NCI-H1092 (cell line): ENCODE measurements around the gene CYGB.
"Not testable (repeated sequence)": the region's sequence is repeated elsewhere in the genome, so short reads cannot be mapped to it uniquely, and the experiment has no call there.

Experiments
- DNase-seq: peaks from one replicate; lab custom pipeline; 2025; lab: John Stamatoyannopoulos, UW

Gene CYGB

GRCh38 chr17:76523084-76524037 lies 14.1 kb downstream of the CYGB start:
- no peak for DNase-seq

GRCh38 chr17:76521683-76522082 lies 15.8 kb downstream of the CYGB start:
- DNase-seq: not testable (repeated sequence)

- DNase-seq: no peak
Measured at GRCh38 chr17:76521262-76521661, 16.2 kb downstream of the CYGB start.

GRCh38 chr17:76519048-76519966 lies 18.2 kb downstream of the CYGB start:
- DNase-seq: peak; percentile 59

- DNase-seq: no peak
Measured at GRCh38 chr17:76517638-76518038, 19.9 kb downstream of the CYGB start.

GRCh38 chr17:76515274-76515949 lies 22.1 kb downstream of the CYGB start:
- no peak for DNase-seq

- not testable (repeated sequence) for DNase-seq
Measured at GRCh38 chr17:76514355-76514754, 23.2 kb downstream of the CYGB start.

GRCh38 chr17:76513306-76513692 lies 24.2 kb downstream of the CYGB start:
- no peak for DNase-seq

- no peak for DNase-seq
Measured at GRCh38 chr17:76512366-76513305, 24.9 kb downstream of the CYGB start.

GRCh38 chr17:76511668-76512365 lies 25.7 kb downstream of the CYGB start:
- DNase-seq: no peak

GRCh38 chr17:76510831-76511244 lies 26.7 kb downstream of the CYGB start:
- no peak for DNase-seq

GRCh38 chr17:76508472-76509063 lies 28.9 kb downstream of the CYGB start:
- not testable (repeated sequence) for DNase-seq

- DNase-seq: peak; percentile 63
Measured at GRCh38 chr17:76506408-76507345, 30.8 kb downstream of the CYGB start.

GRCh38 chr17:76504117-76504516 lies 33.4 kb downstream of the CYGB start:
- DNase-seq: no peak

- DNase-seq: no peak
Measured at GRCh38 chr17:76502341-76503211, 34.9 kb downstream of the CYGB start.

GRCh38 chr17:76501827-76502307 lies 35.6 kb downstream of the CYGB start:
- DNase-seq: no peak

GRCh38 chr17:76501018-76501826 lies 36.3 kb downstream of the CYGB start, which contains the start of gene RHBDF2:
RHBDF2 (minus strand) TSS chr17:76501423; CDS start chr17:76481524, 19,899 bp downstream.
- peak; percentile 36 for DNase-seq
